Measurements from ENCODE around the gene NFE2L3.
"Not testable (repeated sequence)": the region's sequence is repeated elsewhere in the genome, so short reads cannot be mapped to it uniquely, and the experiment has no call there.

DNA sequence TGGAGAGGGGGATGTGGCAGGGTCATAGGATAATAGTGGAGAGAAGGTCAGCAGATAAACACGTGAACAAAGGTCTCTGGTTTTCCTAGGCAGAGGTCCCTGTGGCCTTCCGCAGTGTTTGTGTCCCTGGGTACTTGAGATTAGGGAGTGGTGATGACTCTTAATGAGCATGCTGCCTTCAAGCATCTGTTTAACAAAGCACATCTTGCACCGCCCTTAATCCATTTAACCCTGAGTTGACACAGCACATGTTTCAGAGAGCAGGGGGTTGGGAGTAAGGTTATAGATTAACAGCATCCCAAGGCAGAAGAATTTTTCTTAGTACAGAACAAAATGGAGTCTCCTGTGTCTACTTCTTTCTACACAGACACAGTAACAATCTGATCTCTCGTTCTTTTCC is 23.9 kb downstream of the NFE2L3 start:
- TF ChIP-seq, protein P1, sequence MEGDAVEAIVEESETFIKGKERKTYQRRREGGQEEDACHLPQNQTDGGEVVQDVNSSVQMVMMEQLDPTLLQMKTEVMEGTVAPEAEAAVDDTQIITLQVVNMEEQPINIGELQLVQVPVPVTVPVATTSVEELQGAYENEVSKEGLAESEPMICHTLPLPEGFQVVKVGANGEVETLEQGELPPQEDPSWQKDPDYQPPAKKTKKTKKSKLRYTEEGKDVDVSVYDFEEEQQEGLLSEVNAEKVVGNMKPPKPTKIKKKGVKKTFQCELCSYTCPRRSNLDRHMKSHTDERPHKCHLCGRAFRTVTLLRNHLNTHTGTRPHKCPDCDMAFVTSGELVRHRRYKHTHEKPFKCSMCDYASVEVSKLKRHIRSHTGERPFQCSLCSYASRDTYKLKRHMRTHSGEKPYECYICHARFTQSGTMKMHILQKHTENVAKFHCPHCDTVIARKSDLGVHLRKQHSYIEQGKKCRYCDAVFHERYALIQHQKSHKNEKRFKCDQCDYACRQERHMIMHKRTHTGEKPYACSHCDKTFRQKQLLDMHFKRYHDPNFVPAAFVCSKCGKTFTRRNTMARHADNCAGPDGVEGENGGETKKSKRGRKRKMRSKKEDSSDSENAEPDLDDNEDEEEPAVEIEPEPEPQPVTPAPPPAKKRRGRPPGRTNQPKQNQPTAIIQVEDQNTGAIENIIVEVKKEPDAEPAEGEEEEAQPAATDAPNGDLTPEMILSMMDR (IDR thresholded peaks at IDR 0.05) = not testable (repeated sequence)
- TF ChIP-seq POLR2A (IDR thresholded peaks at IDR 0.05) = not testable (repeated sequence)

All from upper lobe of left lung (tissue), 4 donors.